CD4-positive, alpha-beta memory T cell (primary cell): ENCODE measurements around the gene NBEAL2. TPM values are rescaled to one million over a fixed set of nuclear protein-coding genes. Genes with fewer than 3 reads are reported as not detected.
A peak's percentile ranks its signal among the peaks of the same experiment; 100 is the strongest.

Source experiments
- CTCF ChIA-PET: fragments of 350-600 bp; sonication (Branson Sonifier 250); formaldehyde crosslinking; loops from one replicate; lab custom pipeline; 2021; ENCODE audit warnings: inconsistent platforms; ENCODE audit not compliant: partially characterized antibody; lab: Charles Lee
- POLR2A ChIA-PET: fragments of 350-600 bp; sonication (Branson Sonifier 250); formaldehyde crosslinking; loops from one replicate; lab custom pipeline; 2021; ENCODE audit not compliant: partially characterized antibody; lab: Charles Lee
- DNase-seq, 5 donors: peaks; one replicate each; pipeline versions ENCODE4 v3.0.0 to v3.0.0-alpha.2; 2020 to 2022; ENCODE audit warnings: mixed read lengths in 1 of 5
- H3K27ac ChIP-seq: one replicate; pipeline ENCODE4 v1.7.0; 2013; ENCODE audit warnings: low read depth, low read length
- H3K27me3 ChIP-seq: 2 replicates; pipeline ENCODE4 v1.7.0; 2013; ENCODE audit warnings: mild to moderate bottlenecking, low read length, moderate library complexity; ENCODE audit not compliant: insufficient read depth
- H3K36me3 ChIP-seq: 2 replicates; pipeline ENCODE4 v1.7.0; 2013; ENCODE audit warnings: mild to moderate bottlenecking, low read length, moderate library complexity; ENCODE audit not compliant: insufficient read depth
- H3K4me1 ChIP-seq: 2 replicates; pipeline ENCODE4 v1.7.0; 2013; ENCODE audit warnings: mild to moderate bottlenecking, low read length, moderate library complexity; ENCODE audit not compliant: insufficient read depth
- H3K4me3 ChIP-seq, 2 donors: one replicate each; pipeline ENCODE4 v1.7.0; 2013; ENCODE audit warnings: low read length in 2 of 2, mild to moderate bottlenecking in 1 of 2
- H3K9me3 ChIP-seq, 2 donors: one replicate each; pipeline ENCODE4 v1.7.0; 2013; ENCODE audit warnings: low read length in 2 of 2, control low read depth in 1 of 2; ENCODE audit not compliant: control insufficient read depth in 1 of 2
- H3K27ac Mint-ChIP-seq, 7 donors: one replicate each; pipeline ENCODE4 v1.8.0; 2020 to 2021; ENCODE audit warnings: mixed read lengths in 7 of 7, mild to moderate bottlenecking in 6 of 7, inconsistent platforms in 3 of 7, moderate library complexity in 3 of 7
- H3K27me3 Mint-ChIP-seq, 2 donors: one replicate each; pipeline ENCODE4 v1.8.0; 2020 to 2021; ENCODE audit warnings: mixed read lengths in 2 of 2
- H3K36me3 Mint-ChIP-seq, 2 donors: one replicate each; pipeline ENCODE4 v1.8.0; 2020 to 2021; ENCODE audit warnings: mixed read lengths in 2 of 2, inconsistent platforms in 1 of 2, mild to moderate bottlenecking in 1 of 2
- H3K4me1 Mint-ChIP-seq, 4 donors: one replicate each; pipeline ENCODE4 v1.8.0; 2020 to 2021; ENCODE audit warnings: mixed read lengths in 4 of 4, mild to moderate bottlenecking in 1 of 4
- H3K4me3 Mint-ChIP-seq, 8 donors: one replicate each; pipeline ENCODE4 v1.8.0; 2020 to 2021; ENCODE audit warnings: mixed read lengths in 8 of 8, mild to moderate bottlenecking in 7 of 8, moderate library complexity in 6 of 8, inconsistent platforms in 3 of 8
- H3K9me3 Mint-ChIP-seq, 8 donors: one replicate each; pipeline ENCODE4 v1.8.0; 2020 to 2021; ENCODE audit warnings: mixed read lengths in 8 of 8, mild to moderate bottlenecking in 5 of 8, inconsistent platforms in 3 of 8, moderate library complexity in 1 of 8
- intact Hi-C: fragments of 100-400 bp; cut with micrococcal nuclease; formaldehyde crosslinking; loops from one replicate; pipeline ENCODE4 v1.15.1; 2023
- polyA plus RNA-seq, 2 donors: library from polyadenylated mRNA; unstranded; fragments of 300-500 nt; fragmentation: Illumina TruSeq; gene quantifications; one replicate each; pipeline ENCODE4 v1.2.3, GENCODE V29; 2021
- total RNA-seq, 2 experiments: library from RNA; stranded (reverse); gene quantifications; one replicate each; pipeline ENCODE4 v1.2.3, GENCODE V29; 2021

NBEAL2 gene, protein sequence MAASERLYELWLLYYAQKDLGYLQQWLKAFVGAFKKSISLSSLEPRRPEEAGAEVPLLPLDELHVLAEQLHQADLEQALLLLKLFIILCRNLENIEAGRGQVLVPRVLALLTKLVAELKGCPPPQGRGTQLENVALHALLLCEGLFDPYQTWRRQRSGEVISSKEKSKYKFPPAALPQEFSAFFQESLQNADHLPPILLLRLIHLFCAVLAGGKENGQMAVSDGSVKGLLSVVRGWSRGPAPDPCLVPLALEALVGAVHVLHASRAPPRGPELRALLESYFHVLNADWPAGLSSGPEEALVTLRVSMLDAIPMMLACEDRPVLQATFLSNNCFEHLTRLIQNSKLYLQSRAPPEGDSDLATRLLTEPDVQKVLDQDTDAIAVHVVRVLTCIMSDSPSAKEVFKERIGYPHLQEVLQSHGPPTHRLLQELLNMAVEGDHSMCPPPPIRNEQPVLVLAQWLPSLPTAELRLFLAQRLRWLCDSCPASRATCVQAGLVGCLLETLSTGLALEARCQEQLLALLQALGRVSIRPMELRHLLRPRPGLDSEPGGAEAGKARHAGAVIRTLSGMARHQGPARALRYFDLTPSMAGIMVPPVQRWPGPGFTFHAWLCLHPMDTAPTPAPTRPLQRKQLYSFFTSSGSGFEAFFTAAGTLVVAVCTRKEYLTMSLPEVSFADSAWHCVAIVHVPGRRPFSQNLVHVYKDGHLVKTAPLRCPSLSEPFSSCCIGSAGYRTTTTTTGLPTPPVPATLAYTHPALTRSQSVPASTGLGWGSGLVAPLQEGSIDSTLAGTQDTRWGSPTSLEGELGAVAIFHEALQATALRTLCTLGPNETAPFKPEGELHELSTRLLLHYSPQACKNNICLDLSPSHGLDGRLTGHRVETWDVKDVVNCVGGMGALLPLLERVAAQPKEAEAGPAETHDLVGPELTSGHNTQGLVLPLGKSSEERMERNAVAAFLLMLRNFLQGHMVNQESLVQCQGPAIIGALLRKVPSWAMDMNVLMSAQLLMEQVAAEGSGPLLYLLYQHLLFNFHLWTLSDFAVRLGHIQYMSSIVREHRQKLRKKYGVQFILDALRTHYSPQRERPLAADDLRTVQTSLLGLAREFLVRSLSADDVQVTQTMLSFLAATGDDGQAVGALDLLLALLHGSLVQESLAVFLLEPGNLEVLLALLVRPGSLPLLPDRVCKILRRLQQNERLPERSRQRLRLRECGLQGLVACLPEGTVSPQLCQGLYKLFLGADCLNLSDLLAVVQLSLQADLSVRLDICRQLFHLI (N-terminal part only)
- total RNA-seq (100 to 1,000 TPM; 144 to 147 TPM), polyA plus RNA-seq (10 to 100 TPM in 1 of 2 donors, 1 to 10 TPM in 1; 4.5 to 16.0 TPM)

DNA sequence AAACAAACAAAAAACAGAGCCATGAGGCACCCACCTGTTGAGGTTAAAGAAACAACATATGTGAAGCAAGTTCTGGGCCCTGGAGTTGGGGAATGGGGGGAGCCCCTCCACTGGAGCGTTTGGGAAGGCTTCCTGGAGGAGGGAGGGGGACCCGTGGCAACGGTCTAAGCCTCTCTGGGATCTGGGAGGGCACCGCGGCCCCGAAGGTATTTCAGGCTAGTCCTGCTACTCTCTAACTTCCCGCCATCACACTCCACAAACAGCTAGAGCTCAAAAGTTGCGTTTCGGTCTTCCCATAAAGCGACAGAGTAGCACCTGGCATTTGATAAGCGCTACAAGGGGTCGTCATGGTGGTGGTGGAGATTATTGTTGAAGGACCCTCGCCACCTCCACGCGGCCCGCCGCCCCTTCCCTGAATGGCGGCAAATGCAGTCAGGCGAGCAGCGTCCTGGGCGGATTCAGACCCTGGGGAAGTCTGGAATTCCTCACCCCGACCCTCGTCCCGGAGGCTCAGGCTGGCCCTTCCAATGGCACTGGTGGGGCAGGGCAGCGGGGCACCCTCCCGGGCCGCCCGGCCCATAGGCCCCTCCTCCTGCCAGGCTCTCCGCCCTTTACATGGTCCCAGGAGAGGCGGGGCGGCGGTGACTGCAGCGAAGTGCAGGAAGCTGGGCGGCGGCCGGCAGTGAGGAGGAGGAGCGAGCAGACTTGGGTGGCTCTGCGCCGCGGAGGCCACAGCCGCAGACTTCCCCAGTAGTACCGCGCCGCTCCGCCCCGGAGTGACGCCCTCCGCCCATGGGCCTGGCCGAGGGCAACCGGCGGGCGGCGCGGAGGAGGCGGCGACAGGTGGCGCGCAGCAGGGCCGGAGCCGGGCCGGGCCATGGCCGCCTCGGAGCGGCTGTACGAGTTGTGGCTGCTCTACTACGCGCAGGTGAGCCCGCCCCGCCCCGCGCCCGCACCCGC lies at the start of gene NBEAL2:
TSS of gene NBEAL2 (plus strand) at position 682 of the 960 bp plus-strand sequence. CDS start at position 878, 196 bp downstream.
- Mint-ChIP-seq H3K4me1 (peaks cover 41 to 81% (median 62%) of the 10 kb centered on the region in 4 donors), H3K4me3 (peak within 1 kb of the TSS; percentile 89 to 94 (median 91)), H3K9me3 (peaks cover 0 to 2% (median 0%) of the 10 kb centered on the region in 8 donors), H3K27me3 (no peaks in the 10 kb centered on the region), H3K36me3 (peaks cover 6 to 25% of the 10 kb centered on the region in 2 donors), H3K27ac (peak within 1 kb of the TSS; percentile 93 to 96 (median 93))
- peak; percentile 93 to 96 (median 94) for DNase-seq
- CTCF ChIA-PET, result interaction anchor here (1.0 to 3.1 kb wide), 8 partner anchors 9 to 185 kb away, joined by 3 to 28 read pairs (median 6); partner anchors contain the start of gene SETD2
- POLR2A ChIA-PET, result interaction anchor here (0.8 to 13.4 kb wide), 25 partner anchors 9 to 401 kb away, joined by 3 to 222 read pairs (median 5); partner anchors contain the start of genes PTPN23 and SETD2
- Histone ChIP-seq H3K36me3 (no peaks in the 10 kb centered on the region), H3K27ac (peak within 1 kb of the TSS; percentile 91), H3K27me3 (no peaks in the 10 kb centered on the region), H3K4me3 (peak within 1 kb of the TSS; percentile 87 to 91), H3K9me3 (no peaks in the 10 kb centered on the region), H3K4me1 (peaks cover 77% of the 10 kb centered on the region)
- intact Hi-C loops, result loop anchor here (1.0 to 5.0 kb wide), 6 partner anchors 8 to 401 kb away; no protein-coding TSS in a partner anchor

GRCh38 chr3:46930166-46930944 lies 49.1 kb upstream of the NBEAL2 start:
- POLR2A ChIA-PET, result interaction anchor here (0.6 to 2.8 kb wide), 6 partner anchors 17 to 232 kb away, joined by 3 to 9 read pairs (median 3); partner anchors contain the start of gene NBEAL2
- CTCF ChIA-PET, result interaction anchor here (1.0 to 1.3 kb wide), 4 partner anchors 10 to 75 kb away, joined by 3 to 7 read pairs (median 4); no protein-coding TSS in a partner anchor
- peaks cover 0 to 7% (median 4%) of the 10 kb centered on the region in 8 donors for H3K9me3 Mint-ChIP-seq
- no peaks in the 10 kb centered on the region for H3K27me3 Mint-ChIP-seq
- H3K36me3 ChIP-seq, result peaks cover 7% of the 10 kb centered on the region
- peaks cover 14 to 36% of the 10 kb centered on the region in 2 donors for H3K36me3 Mint-ChIP-seq
- intact Hi-C loops, result no loop called here
- peak overlapping the region; percentile 62 to 88 (median 80) for H3K27ac Mint-ChIP-seq
- H3K27ac ChIP-seq, result no peak overlapping the region
- peaks cover 86% of the 10 kb centered on the region for H3K4me1 ChIP-seq
- peaks cover 44 to 86% (median 68%) of the 10 kb centered on the region in 4 donors for H3K4me1 Mint-ChIP-seq
- H3K27me3 ChIP-seq, result no peaks in the 10 kb centered on the region
- no peak overlapping the region for H3K4me3 ChIP-seq
- no peaks in the 10 kb centered on the region for H3K9me3 ChIP-seq
- H3K4me3 Mint-ChIP-seq, result peak overlapping the region in 3 of 8 donors; percentile 12 to 57 (median 55)
- DNase-seq, result no peak

- Histone ChIP-seq H3K4me1 (peaks cover 82% of the 10 kb centered on the region), H3K27ac (no peak overlapping the region), H3K9me3 (no peaks in the 10 kb centered on the region), H3K36me3 (peaks cover 3% of the 10 kb centered on the region), H3K27me3 (no peaks in the 10 kb centered on the region), H3K4me3 (no peak overlapping the region)
- intact Hi-C loops, result no loop called here
- ChIA-PET POLR2A (interaction anchor here (0.6 to 2.8 kb wide), 5 partner anchors 38 to 232 kb away, joined by 3 to 9 read pairs (median 3); partner anchors contain the start of gene NBEAL2), CTCF (interaction anchor here (1.0 to 1.3 kb wide), 2 partner anchors 10 to 64 kb away, joined by 3 to 4 read pairs; no protein-coding TSS in a partner anchor)
- Mint-ChIP-seq H3K36me3 (peaks cover 17 to 34% of the 10 kb centered on the region in 2 donors), H3K4me1 (peaks cover 46 to 83% (median 65%) of the 10 kb centered on the region in 4 donors), H3K4me3 (peak overlapping the region in 3 of 8 donors; percentile 12 to 57 (median 56)), H3K9me3 (peaks cover 0 to 7% (median 4%) of the 10 kb centered on the region in 8 donors), H3K27me3 (no peaks in the 10 kb centered on the region), H3K27ac (peak overlapping the region; percentile 62 to 88 (median 80))
- DNase-seq, result no peak
These were observed 48.5 kb upstream of the NBEAL2 start for GRCh38 chr3:46930945-46931403.

GRCh38 chr3:46931631-46932331 lies 47.7 kb upstream of the NBEAL2 start:
- Histone ChIP-seq H3K9me3 (no peaks in the 10 kb centered on the region), H3K4me1 (peaks cover 74% of the 10 kb centered on the region)
- CTCF ChIA-PET, result interaction anchor here (1.3 kb wide), 1 partner anchor 11 kb away, joined by 4 read pairs; no protein-coding TSS in a partner anchor

More at GRCh38 chr3:46931631-46932331, 47.7 kb upstream of the NBEAL2 start:
- Mint-ChIP-seq H3K27ac (peak overlapping the region; percentile 54 to 88 (median 64)), H3K9me3 (peaks cover 0 to 7% (median 4%) of the 10 kb centered on the region in 8 donors), H3K4me3 (peak overlapping the region in 7 of 8 donors; percentile 12 to 60 (median 30)), H3K27me3 (no peaks in the 10 kb centered on the region), H3K36me3 (peaks cover 17 to 39% of the 10 kb centered on the region in 2 donors), H3K4me1 (peaks cover 49 to 82% (median 60%) of the 10 kb centered on the region in 4 donors)
- peak overlapping the region; percentile 7 for H3K27ac ChIP-seq
- H3K4me3 ChIP-seq, result no peak overlapping the region
- DNase-seq, result peak in 1 of 5 donors; percentile 39
- intact Hi-C loops, result no loop called here
- no peaks in the 10 kb centered on the region for H3K27me3 ChIP-seq
- POLR2A ChIA-PET, result interaction anchor here (1.0 to 2.8 kb wide), 3 partner anchors 20 to 62 kb away, joined by 3 to 9 read pairs (median 3); no protein-coding TSS in a partner anchor
- H3K36me3 ChIP-seq, result peaks cover 8% of the 10 kb centered on the region
